ENCODE data around the gene LRRC14B. TPM values are rescaled to one million over a fixed set of nuclear protein-coding genes. Genes with fewer than 3 reads are reported as not detected.

LRRC14B gene
- total and polyA plus RNA-seq, 2 of the 13 experiments (the other 11 are each of a cell fraction or from before 2014, with no cell fraction given), result not detected

- DNase-seq (ENCODE audit: low spot score) (no peak), FAIRE-seq (no peak), ATAC-seq (no peak)
- no TSS peak for BruUV-seq (replicated peaks)
- Histone ChIP-seq H3K9me3 (ENCODE audit: low read length) (no peaks in the 10 kb centered on the region), H3K9ac (ENCODE audit: insufficient read depth, low read depth, low read length) (no peak overlapping the region), H3K79me2 (ENCODE audit: insufficient read depth, low read length) (no peaks in the 10 kb centered on the region), H3K4me2 (ENCODE audit: low read depth, low read length) (no peak overlapping the region), H2AFZ (ENCODE audit: low read length) (no peak overlapping the region), H3K27ac (ENCODE audit: extremely low read length, insufficient read depth, low read length) (no peak overlapping the region), H3K27me3 (ENCODE audit: control insufficient read depth in 1 of 2, insufficient read depth in 2 of 2, low read length in 2 of 2) (peaks cover 6 to 52% of the 10 kb centered on the region in 2 experiments; a peak in 4 of 5 replicates), H4K20me1 (ENCODE audit: insufficient read depth, low read length) (no peaks in the 10 kb centered on the region), H3K36me3 (replicated peaks in 1 of 2; ENCODE audit: control insufficient read depth in 1 of 2, insufficient read depth in 2 of 2, low read length in 2 of 2) (no peaks in the 10 kb centered on the region), H3K4me1 (ENCODE audit: insufficient read depth, low read length) (no peaks in the 10 kb centered on the region), H3K4me3 (replicated peaks in 1 of 3; ENCODE audit: insufficient read depth in 1 of 3, low read depth in 2 of 3, low read length in 3 of 3) (no peak overlapping the region)
- WGBS (ENCODE audit: low lambda C conversion rate), result 45% methylated on average over 10 of the region's 10 CpGs
- in situ Hi-C loops (cut with HindIII; ENCODE audit: extremely low pct_ligation_motif_present, low pct_unique_long_range_greater_than_20kb), result no loop called here
- POLR2A ChIA-PET, result no interaction called here
- no peak for TF ChIP-seq ZNF609 (CRISPR knock-in tag; IDR thresholded peaks at IDR 0.05; ENCODE audit: borderline replicate concordance)
- CTCF ChIA-PET (ENCODE audit: low intra/inter-chr PET ratio, low total read pairs), result no interaction called here
- intact Hi-C loops (cut with micrococcal nuclease; ENCODE audit: unreplicated experiment), result no loop called here
Measured at GRCh38 chr5:154236-154635, 37.1 kb upstream of the LRRC14B start.

- H3K79me2 ChIP-seq (ENCODE audit: insufficient read depth, low read length), result no peaks in the 10 kb centered on the region
- FAIRE-seq (no peak), ATAC-seq (no peak), DNase-seq (ENCODE audit: low spot score) (no peak)
- H3K27ac ChIP-seq (ENCODE audit: extremely low read length, insufficient read depth, low read length), result no peak overlapping the region
- intact Hi-C loops (cut with micrococcal nuclease; ENCODE audit: unreplicated experiment), result no loop called here
- TF ChIP-seq ZNF549 (CRISPR knock-in tag; IDR thresholded peaks at IDR 0.05) (no peak), SIX1 (CRISPR knock-in tag; IDR thresholded peaks at IDR 0.05; ENCODE audit: borderline replicate concordance) (no peak), KDM2A (CRISPR knock-in tag; IDR thresholded peaks at IDR 0.05; ENCODE audit: borderline replicate concordance, low read depth) (no peak), PLSCR1 (CRISPR knock-in tag; IDR thresholded peaks at IDR 0.05; ENCODE audit: borderline replicate concordance) (no peak), NFYC (CRISPR knock-in tag; IDR thresholded peaks at IDR 0.05) (no peak)
- no peaks in the 10 kb centered on the region for H3K36me3 ChIP-seq (replicated peaks in 1 of 2; ENCODE audit: control insufficient read depth in 1 of 2, insufficient read depth in 2 of 2, low read length in 2 of 2)
- H3K27me3 ChIP-seq (ENCODE audit: control insufficient read depth in 1 of 2, insufficient read depth in 2 of 2, low read length in 2 of 2), result peaks cover 6 to 58% of the 10 kb centered on the region in 2 experiments; a peak in 4 of 5 replicates
- H4K20me1 ChIP-seq (ENCODE audit: insufficient read depth, low read length), result no peaks in the 10 kb centered on the region
- H3K4me3 ChIP-seq (replicated peaks in 1 of 3; ENCODE audit: insufficient read depth in 1 of 3, low read depth in 2 of 3, low read length in 3 of 3), result no peak overlapping the region
- 32% methylated on average over 11 of the region's 18 CpGs for WGBS (ENCODE audit: low lambda C conversion rate)
- no TSS peak for BruUV-seq (replicated peaks)
- no peak overlapping the region for H2AFZ ChIP-seq (ENCODE audit: low read length)
- no peaks in the 10 kb centered on the region for H3K9me3 ChIP-seq (ENCODE audit: low read length)
- in situ Hi-C loops (cut with HindIII; ENCODE audit: extremely low pct_ligation_motif_present, low pct_unique_long_range_greater_than_20kb), result no loop called here
- POLR2A ChIA-PET, result no interaction called here
- H3K9ac ChIP-seq (ENCODE audit: insufficient read depth, low read depth, low read length), result no peak overlapping the region
- H3K4me1 ChIP-seq (ENCODE audit: insufficient read depth, low read length), result no peaks in the 10 kb centered on the region
- H3K4me2 ChIP-seq (ENCODE audit: low read depth, low read length), result no peak overlapping the region
- CTCF ChIA-PET (ENCODE audit: low intra/inter-chr PET ratio, low total read pairs), result no interaction called here
Measured at GRCh38 chr5:154826-155225, 36.5 kb upstream of the LRRC14B start.
